ENCODE results near the gene ZNF735. TPM values are rescaled to one million over a fixed set of nuclear protein-coding genes. Genes with fewer than 3 reads are reported as not detected.

The ZNF735 gene
- total and polyA plus RNA-seq, 9 of the 15 experiments (the other 6 are each of a cell fraction or from before 2014, with no cell fraction given): not detected

DNA sequence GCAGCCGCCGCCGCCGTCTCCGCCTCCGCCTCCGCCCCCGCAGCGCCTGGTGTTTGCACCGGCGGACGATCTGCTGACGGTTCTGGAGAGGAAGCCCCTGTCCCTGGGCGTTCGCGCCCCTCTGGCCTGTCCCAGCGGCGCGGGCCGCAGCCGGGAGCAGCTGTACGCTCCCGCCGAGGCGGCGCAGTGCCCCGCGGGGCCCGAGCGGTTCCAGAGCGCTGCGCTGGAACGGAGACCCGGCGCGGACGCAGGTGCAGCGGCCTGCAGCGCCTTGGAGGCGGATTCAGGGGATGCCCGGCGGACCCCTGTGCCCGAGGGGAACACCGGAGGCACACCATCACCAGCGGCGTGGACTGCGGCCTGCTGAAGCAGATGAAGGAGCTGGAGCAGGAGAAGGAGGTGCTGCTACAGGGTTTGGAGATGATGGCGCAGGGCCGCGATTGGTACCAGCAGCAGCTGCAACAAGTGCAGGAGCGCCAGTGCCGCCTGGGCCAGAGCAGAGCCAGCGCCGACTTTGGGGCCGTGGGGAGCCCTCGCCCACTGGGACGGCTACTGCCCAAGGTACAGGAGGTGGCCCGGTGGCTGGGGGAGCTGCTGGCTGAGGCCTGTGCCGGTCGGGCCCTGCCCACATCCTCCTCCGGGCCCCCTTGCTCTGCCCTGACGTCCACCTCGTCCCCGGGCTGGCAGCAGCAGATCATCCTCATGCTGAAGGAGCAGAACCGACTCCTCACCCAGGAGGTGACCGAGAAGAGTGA lies 24.8 kb upstream of the ZNF735 start (continued):
- TF ChIP-seq THAP7 (CRISPR knock-in tag; IDR thresholded peaks at IDR 0.05): no peak
- TF ChIP-seq RREB1 (CRISPR knock-in tag; IDR thresholded peaks at IDR 0.05): no peak
- TF ChIP-seq EZH2 (IDR thresholded peaks at IDR 0.05; ENCODE audit: borderline replicate concordance, low read depth, low read length): no peak
- TF ChIP-seq TCF7L2 (IDR thresholded peaks at IDR 0.05; ENCODE audit: low read depth, low read length): no peak
- TF ChIP-seq, protein P1, sequence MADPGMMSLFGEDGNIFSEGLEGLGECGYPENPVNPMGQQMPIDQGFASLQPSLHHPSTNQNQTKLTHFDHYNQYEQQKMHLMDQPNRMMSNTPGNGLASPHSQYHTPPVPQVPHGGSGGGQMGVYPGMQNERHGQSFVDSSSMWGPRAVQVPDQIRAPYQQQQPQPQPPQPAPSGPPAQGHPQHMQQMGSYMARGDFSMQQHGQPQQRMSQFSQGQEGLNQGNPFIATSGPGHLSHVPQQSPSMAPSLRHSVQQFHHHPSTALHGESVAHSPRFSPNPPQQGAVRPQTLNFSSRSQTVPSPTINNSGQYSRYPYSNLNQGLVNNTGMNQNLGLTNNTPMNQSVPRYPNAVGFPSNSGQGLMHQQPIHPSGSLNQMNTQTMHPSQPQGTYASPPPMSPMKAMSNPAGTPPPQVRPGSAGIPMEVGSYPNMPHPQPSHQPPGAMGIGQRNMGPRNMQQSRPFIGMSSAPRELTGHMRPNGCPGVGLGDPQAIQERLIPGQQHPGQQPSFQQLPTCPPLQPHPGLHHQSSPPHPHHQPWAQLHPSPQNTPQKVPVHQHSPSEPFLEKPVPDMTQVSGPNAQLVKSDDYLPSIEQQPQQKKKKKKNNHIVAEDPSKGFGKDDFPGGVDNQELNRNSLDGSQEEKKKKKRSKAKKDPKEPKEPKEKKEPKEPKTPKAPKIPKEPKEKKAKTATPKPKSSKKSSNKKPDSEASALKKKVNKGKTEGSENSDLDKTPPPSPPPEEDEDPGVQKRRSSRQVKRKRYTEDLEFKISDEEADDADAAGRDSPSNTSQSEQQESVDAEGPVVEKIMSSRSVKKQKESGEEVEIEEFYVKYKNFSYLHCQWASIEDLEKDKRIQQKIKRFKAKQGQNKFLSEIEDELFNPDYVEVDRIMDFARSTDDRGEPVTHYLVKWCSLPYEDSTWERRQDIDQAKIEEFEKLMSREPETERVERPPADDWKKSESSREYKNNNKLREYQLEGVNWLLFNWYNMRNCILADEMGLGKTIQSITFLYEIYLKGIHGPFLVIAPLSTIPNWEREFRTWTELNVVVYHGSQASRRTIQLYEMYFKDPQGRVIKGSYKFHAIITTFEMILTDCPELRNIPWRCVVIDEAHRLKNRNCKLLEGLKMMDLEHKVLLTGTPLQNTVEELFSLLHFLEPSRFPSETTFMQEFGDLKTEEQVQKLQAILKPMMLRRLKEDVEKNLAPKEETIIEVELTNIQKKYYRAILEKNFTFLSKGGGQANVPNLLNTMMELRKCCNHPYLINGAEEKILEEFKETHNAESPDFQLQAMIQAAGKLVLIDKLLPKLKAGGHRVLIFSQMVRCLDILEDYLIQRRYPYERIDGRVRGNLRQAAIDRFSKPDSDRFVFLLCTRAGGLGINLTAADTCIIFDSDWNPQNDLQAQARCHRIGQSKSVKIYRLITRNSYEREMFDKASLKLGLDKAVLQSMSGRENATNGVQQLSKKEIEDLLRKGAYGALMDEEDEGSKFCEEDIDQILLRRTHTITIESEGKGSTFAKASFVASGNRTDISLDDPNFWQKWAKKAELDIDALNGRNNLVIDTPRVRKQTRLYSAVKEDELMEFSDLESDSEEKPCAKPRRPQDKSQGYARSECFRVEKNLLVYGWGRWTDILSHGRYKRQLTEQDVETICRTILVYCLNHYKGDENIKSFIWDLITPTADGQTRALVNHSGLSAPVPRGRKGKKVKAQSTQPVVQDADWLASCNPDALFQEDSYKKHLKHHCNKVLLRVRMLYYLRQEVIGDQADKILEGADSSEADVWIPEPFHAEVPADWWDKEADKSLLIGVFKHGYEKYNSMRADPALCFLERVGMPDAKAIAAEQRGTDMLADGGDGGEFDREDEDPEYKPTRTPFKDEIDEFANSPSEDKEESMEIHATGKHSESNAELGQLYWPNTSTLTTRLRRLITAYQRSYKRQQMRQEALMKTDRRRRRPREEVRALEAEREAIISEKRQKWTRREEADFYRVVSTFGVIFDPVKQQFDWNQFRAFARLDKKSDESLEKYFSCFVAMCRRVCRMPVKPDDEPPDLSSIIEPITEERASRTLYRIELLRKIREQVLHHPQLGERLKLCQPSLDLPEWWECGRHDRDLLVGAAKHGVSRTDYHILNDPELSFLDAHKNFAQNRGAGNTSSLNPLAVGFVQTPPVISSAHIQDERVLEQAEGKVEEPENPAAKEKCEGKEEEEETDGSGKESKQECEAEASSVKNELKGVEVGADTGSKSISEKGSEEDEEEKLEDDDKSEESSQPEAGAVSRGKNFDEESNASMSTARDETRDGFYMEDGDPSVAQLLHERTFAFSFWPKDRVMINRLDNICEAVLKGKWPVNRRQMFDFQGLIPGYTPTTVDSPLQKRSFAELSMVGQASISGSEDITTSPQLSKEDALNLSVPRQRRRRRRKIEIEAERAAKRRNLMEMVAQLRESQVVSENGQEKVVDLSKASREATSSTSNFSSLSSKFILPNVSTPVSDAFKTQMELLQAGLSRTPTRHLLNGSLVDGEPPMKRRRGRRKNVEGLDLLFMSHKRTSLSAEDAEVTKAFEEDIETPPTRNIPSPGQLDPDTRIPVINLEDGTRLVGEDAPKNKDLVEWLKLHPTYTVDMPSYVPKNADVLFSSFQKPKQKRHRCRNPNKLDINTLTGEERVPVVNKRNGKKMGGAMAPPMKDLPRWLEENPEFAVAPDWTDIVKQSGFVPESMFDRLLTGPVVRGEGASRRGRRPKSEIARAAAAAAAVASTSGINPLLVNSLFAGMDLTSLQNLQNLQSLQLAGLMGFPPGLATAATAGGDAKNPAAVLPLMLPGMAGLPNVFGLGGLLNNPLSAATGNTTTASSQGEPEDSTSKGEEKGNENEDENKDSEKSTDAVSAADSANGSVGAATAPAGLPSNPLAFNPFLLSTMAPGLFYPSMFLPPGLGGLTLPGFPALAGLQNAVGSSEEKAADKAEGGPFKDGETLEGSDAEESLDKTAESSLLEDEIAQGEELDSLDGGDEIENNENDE (IDR thresholded peaks at IDR 0.05; ENCODE audit: low read depth, low read length): no peak
- TF ChIP-seq KDM4B (IDR thresholded peaks at IDR 0.05; ENCODE audit: borderline replicate concordance in 2 of 2, low read depth in 1 of 2): no peak
- TF ChIP-seq U2AF1 (optimal IDR thresholded peaks at IDR 0.05; ENCODE audit: low read depth, low read length): no peak
- no peak for TF ChIP-seq POLR2AphosphoS5 (IDR thresholded peaks at IDR 0.05; ENCODE audit: control insufficient read depth, insufficient read depth, low read depth, low read length)
